HepG2 (cell line): ENCODE measurements around the gene ZNF593OS. TPM values are rescaled to one million over a fixed set of nuclear protein-coding genes. Genes with fewer than 3 reads are reported as not detected.

Experiments
- ARNT2 ChIP-seq: sonication (generic); formaldehyde crosslinking; IDR thresholded peaks from 2 replicates; pipeline ENCODE4 v1.8.0; 2022; ENCODE audit warnings: mild to moderate bottlenecking, low read depth, missing genetic modification reagents, moderate library complexity
- ELF1 ChIP-seq: sonication (generic); formaldehyde crosslinking; IDR thresholded peaks from 2 replicates; pipeline ENCODE4 v1.4.0; 2020; ENCODE audit warnings: missing genetic modification reagents
- HBP1 ChIP-seq: IDR thresholded peaks from 2 replicates; pipeline ENCODE4 v1.6.1; 2016; ENCODE audit warnings: low read depth, control low read depth
- HDAC1 ChIP-seq: sonication (generic); formaldehyde crosslinking; IDR thresholded peaks from 2 replicates; pipeline ENCODE4 v1.5.1; 2020; ENCODE audit warnings: mild to moderate bottlenecking, missing genetic modification reagents
- JDP2 ChIP-seq: sonication (generic); formaldehyde crosslinking; IDR thresholded peaks from 2 replicates; pipeline ENCODE4 v1.8.1; 2022; ENCODE audit warnings: missing genetic modification reagents, borderline replicate concordance
- MED13 ChIP-seq: sonication (generic); formaldehyde crosslinking; IDR thresholded peaks from 2 replicates; pipeline ENCODE4 v1.5.0; 2020; ENCODE audit warnings: missing genetic modification reagents
- MLLT10 ChIP-seq: sonication (generic); formaldehyde crosslinking; IDR thresholded peaks from 2 replicates; pipeline ENCODE4 v1.4.0; 2020; ENCODE audit warnings: missing genetic modification reagents
- PAWR ChIP-seq: sonication (generic); formaldehyde crosslinking; IDR thresholded peaks from 2 replicates; pipeline ENCODE4 v1.4.0; 2020; ENCODE audit warnings: missing genetic modification reagents, mild to moderate bottlenecking, borderline replicate concordance
- SKI ChIP-seq: fragments of 450-650 bp; IDR thresholded peaks from one replicate; pipeline ENCODE4 v1.6.1; 2018; ENCODE audit warnings: mild to moderate bottlenecking; ENCODE audit not compliant: partially characterized antibody
- SP140L ChIP-seq: sonication (generic); formaldehyde crosslinking; IDR thresholded peaks from 2 replicates; pipeline ENCODE4 v1.4.0; 2020; ENCODE audit warnings: missing genetic modification reagents, borderline replicate concordance
- SSRP1 ChIP-seq: IDR thresholded peaks from 2 replicates; pipeline ENCODE4 v1.6.1; 2016; ENCODE audit warnings: control low read depth
- TERF1 ChIP-seq: sonication (generic); formaldehyde crosslinking; IDR thresholded peaks from 2 replicates; pipeline ENCODE4 v1.8.0; 2022; ENCODE audit warnings: mild to moderate bottlenecking, missing genetic modification reagents, moderate library complexity
- ZBTB3 ChIP-seq: sonication (generic); formaldehyde crosslinking; IDR thresholded peaks from 2 replicates; pipeline ENCODE4 v1.4.0; 2020; ENCODE audit warnings: low read depth, mild to moderate bottlenecking, moderate library complexity, missing genetic modification reagents, borderline replicate concordance
- ZBTB42 ChIP-seq: sonication (generic); formaldehyde crosslinking; IDR thresholded peaks from 2 replicates; pipeline ENCODE4 v1.5.0; 2020; ENCODE audit warnings: mild to moderate bottlenecking, missing genetic modification reagents
- ZEB1 ChIP-seq: IDR thresholded peaks from 2 replicates; pipeline ENCODE4 v1.6.1; 2012; ENCODE audit warnings: mild to moderate bottlenecking, low read depth, inconsistent platforms; ENCODE audit not compliant: insufficient replicate concordance
- ZNF354B ChIP-seq: sonication (generic); formaldehyde crosslinking; IDR thresholded peaks from 2 replicates; pipeline ENCODE4 v1.8.0; 2022; ENCODE audit warnings: mild to moderate bottlenecking, missing genetic modification reagents
- ZNF367 ChIP-seq: sonication (generic); formaldehyde crosslinking; IDR thresholded peaks from 2 replicates; pipeline ENCODE4 v1.4.0; 2020; ENCODE audit warnings: missing genetic modification reagents, borderline replicate concordance
- ZNF431 ChIP-seq: sonication (generic); formaldehyde crosslinking; IDR thresholded peaks from 2 replicates; pipeline ENCODE4 v1.9.0; 2022; ENCODE audit warnings: missing genetic modification reagents, low read depth, mild to moderate bottlenecking, borderline replicate concordance
- ZNF720 ChIP-seq: sonication (generic); formaldehyde crosslinking; IDR thresholded peaks from 2 replicates; pipeline ENCODE4 v1.4.0; 2020; ENCODE audit warnings: missing genetic modification reagents
- ZNF75D ChIP-seq: sonication (generic); formaldehyde crosslinking; IDR thresholded peaks from 2 replicates; pipeline ENCODE4 v1.8.1; 2023; ENCODE audit warnings: missing genetic modification reagents, mild to moderate bottlenecking, borderline replicate concordance
- ZNF775 ChIP-seq: sonication (generic); formaldehyde crosslinking; IDR thresholded peaks from 2 replicates; pipeline ENCODE4 v1.4.0; 2020; ENCODE audit warnings: missing genetic modification reagents, mild to moderate bottlenecking, moderate library complexity, borderline replicate concordance
- polyA plus RNA-seq, 8 experiments: library from polyadenylated mRNA; depleted of rRNA in 3 of 8; stranded (reverse) in 7 of 8; unstranded in 1 of 8; fragments of >200 nt; fragmentation: Illumina TruSeq in 4 of 8; extraction: Trizol in 4 of 8; gene quantifications; 2 replicates each; pipeline versions ENCODE4 v1.2.1 to v1.2.3, GENCODE V29; 2011 to 2016; ENCODE audit warnings: low read depth in 4 of 8, missing spikeins in 1 of 8, mixed read lengths in 1 of 8; ENCODE audit not compliant: insufficient read depth in 1 of 8
- total RNA-seq, 5 experiments: library from RNA; depleted of rRNA; stranded (reverse); fragments of >200 nt; fragmentation: Illumina TruSeq; extraction: Trizol; gene quantifications; 2 replicates each; pipeline ENCODE4 v1.2.3, GENCODE V29; 2016; ENCODE audit warnings: low read depth in 1 of 5
- TF ChIP-seq, protein P1 (sequence below): IDR thresholded peaks from 2 replicates; pipeline ENCODE4 v1.6.1; 2016; ENCODE audit warnings: low read depth, missing genetic modification reagents, missing compliant biosample characterization

Gene ZNF593OS
- total and polyA plus RNA-seq, 2 of the 13 experiments (the other 11 are each of a cell fraction or from before 2014, with no cell fraction given), result not detected

DNA sequence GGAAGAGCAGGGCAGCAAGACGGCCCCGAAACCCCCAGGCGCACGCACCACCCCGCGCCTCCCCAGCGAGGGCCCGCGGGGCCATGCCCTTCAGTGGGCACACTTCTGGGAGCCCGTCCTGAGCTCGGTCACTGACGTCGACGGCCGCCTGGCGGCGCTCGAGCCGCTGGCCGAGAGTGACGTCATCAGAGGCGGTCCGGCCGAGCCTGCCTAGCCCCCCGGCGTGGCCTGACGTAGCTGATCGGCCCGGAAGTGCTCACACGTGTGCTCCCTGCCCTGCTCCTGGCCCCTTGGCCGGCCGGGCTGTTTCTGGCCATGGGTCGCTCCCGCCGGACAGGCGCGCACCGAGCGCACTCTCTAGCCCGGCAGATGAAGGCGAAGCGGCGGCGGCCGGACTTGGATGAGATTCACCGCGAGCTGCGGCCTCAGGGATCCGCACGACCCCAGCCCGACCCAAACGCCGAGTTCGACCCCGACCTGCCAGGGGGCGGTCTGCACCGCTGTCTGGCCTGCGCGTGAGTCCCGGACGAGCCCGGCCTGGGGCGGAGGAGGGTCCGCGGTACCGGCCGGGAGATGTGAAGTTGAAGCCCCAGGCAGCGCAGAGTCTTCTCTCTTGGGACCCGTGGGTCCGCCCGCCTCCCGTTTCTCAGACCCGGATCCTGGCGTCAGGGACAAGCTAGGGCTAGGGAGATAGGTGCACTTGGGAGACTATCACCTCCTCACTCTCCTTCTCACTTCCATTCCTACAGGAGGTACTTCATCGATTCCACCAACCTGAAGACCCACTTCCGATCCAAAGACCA, 1.8 kb downstream of the ZNF593OS start, which contains the start of gene ZNF593 (continued):
- TF ChIP-seq SSRP1 (CRISPR knock-in tag) (no peak; the same call in 1 of the 2 replicates), ZNF354B (peak; percentile 89), PAWR (no peak; the same call in 1 of the 2 replicates), ZNF775 (CRISPR knock-in tag) (no peak), SP140L (CRISPR knock-in tag) (no peak; the same call in 1 of the 2 replicates), HBP1 (CRISPR knock-in tag) (peak; percentile 92), HDAC1 (CRISPR knock-in tag) (peak; percentile 97), ZEB1 (no peak), JDP2 (no peak; the same call in 1 of the 2 replicates), TERF1 (CRISPR knock-in tag) (no peak), ZNF75D (CRISPR knock-in tag) (no peak), ARNT2 (CRISPR knock-in tag) (peak; percentile 90), ZNF431 (CRISPR knock-in tag) (no peak), ZBTB42 (CRISPR knock-in tag) (0 out of 2 replicates have a peak, but pooled peaks have one; percentile 39), ZNF367 (CRISPR knock-in tag) (0 out of 2 replicates have a peak, but pooled peaks have one; percentile 65), ZBTB3 (CRISPR knock-in tag) (no peak; the same call in 1 of the 2 replicates), SKI (peak; percentile 26), ZNF720 (CRISPR knock-in tag) (no peak), ELF1 (peak; percentile 95), MLLT10 (CRISPR knock-in tag) (no peak), MED13 (CRISPR knock-in tag) (peak; percentile 73; the same call in 1 of the 2 replicates)
- TF ChIP-seq, protein P1, sequence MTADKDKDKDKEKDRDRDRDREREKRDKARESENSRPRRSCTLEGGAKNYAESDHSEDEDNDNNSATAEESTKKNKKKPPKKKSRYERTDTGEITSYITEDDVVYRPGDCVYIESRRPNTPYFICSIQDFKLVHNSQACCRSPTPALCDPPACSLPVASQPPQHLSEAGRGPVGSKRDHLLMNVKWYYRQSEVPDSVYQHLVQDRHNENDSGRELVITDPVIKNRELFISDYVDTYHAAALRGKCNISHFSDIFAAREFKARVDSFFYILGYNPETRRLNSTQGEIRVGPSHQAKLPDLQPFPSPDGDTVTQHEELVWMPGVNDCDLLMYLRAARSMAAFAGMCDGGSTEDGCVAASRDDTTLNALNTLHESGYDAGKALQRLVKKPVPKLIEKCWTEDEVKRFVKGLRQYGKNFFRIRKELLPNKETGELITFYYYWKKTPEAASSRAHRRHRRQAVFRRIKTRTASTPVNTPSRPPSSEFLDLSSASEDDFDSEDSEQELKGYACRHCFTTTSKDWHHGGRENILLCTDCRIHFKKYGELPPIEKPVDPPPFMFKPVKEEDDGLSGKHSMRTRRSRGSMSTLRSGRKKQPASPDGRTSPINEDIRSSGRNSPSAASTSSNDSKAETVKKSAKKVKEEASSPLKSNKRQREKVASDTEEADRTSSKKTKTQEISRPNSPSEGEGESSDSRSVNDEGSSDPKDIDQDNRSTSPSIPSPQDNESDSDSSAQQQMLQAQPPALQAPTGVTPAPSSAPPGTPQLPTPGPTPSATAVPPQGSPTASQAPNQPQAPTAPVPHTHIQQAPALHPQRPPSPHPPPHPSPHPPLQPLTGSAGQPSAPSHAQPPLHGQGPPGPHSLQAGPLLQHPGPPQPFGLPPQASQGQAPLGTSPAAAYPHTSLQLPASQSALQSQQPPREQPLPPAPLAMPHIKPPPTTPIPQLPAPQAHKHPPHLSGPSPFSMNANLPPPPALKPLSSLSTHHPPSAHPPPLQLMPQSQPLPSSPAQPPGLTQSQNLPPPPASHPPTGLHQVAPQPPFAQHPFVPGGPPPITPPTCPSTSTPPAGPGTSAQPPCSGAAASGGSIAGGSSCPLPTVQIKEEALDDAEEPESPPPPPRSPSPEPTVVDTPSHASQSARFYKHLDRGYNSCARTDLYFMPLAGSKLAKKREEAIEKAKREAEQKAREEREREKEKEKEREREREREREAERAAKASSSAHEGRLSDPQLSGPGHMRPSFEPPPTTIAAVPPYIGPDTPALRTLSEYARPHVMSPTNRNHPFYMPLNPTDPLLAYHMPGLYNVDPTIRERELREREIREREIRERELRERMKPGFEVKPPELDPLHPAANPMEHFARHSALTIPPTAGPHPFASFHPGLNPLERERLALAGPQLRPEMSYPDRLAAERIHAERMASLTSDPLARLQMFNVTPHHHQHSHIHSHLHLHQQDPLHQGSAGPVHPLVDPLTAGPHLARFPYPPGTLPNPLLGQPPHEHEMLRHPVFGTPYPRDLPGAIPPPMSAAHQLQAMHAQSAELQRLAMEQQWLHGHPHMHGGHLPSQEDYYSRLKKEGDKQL (CRISPR knock-in tag), result 0 out of 2 replicates have a peak, but pooled peaks have one; percentile 36
